IPS-20b (cell line): Measurements from ENCODE around the gene CELA2A.

ENCODE experiments used
- H3K27ac ChIP-seq: one replicate; pipeline ENCODE4 v1.5.1; 2013; ENCODE audit warnings: low read length
- H3K27me3 ChIP-seq: 2 replicates; pipeline ENCODE4 v1.6.1; 2013; ENCODE audit warnings: mild to moderate bottlenecking, low read length, inconsistent platforms; ENCODE audit not compliant: insufficient read depth
- H3K36me3 ChIP-seq: 2 replicates; pipeline ENCODE4 v1.6.1; 2013; ENCODE audit warnings: low read depth, mild to moderate bottlenecking, inconsistent platforms, low read length, moderate library complexity; ENCODE audit not compliant: insufficient read depth
- H3K4me1 ChIP-seq: 2 replicates; pipeline ENCODE4 v1.6.1; 2013; ENCODE audit warnings: mild to moderate bottlenecking, control low read depth, inconsistent platforms, low read length, moderate library complexity; ENCODE audit not compliant: insufficient read depth
- H3K4me3 ChIP-seq: 2 replicates; pipeline ENCODE4 v1.5.1; 2013; ENCODE audit warnings: mild to moderate bottlenecking, low read length, inconsistent platforms
- H3K9ac ChIP-seq: 2 replicates; pipeline ENCODE4 v1.6.1; 2013; ENCODE audit warnings: low read depth, mild to moderate bottlenecking, inconsistent platforms, low read length, moderate library complexity
- H3K9me3 ChIP-seq: 2 replicates; pipeline ENCODE4 v1.6.1; 2013; ENCODE audit warnings: mild to moderate bottlenecking, low read depth, low read length, inconsistent platforms; ENCODE audit not compliant: insufficient read depth

CELA2A gene

DNA sequence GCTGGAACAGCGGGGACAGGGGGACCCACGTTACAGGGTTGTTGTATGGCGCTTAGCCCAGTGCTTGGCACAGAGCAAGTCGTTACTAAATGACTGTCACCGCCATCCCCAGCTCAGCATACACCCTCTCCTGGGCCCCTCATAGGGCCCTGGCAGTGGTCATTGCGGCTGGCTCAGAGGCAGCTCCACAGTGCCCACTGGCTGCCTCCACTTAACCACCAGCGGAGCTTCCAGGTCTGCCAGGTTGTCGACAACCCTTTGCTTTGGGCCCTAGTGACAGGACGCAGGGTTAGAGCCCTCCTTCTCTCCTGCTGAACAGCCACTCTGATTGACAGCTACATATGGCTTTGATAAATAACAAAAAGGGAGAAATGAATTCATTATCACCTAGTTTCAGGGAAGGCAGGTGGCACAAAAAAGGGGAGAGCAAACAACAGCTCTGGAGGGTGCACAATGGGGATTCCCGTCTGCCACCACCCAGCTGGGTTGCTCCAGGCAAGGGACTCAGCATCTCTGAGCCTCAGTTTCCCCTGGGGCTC, 42.0 kb upstream of the CELA2A start:
- H3K4me1 ChIP-seq: peaks cover 2% of the 10 kb centered on the region; the same call in 1 of the 2 replicates
- H3K27me3 ChIP-seq: peaks cover 22% of the 10 kb centered on the region
- no peak overlapping the region for H3K9ac ChIP-seq
- no peak overlapping the region for H3K27ac ChIP-seq
- no peaks in the 10 kb centered on the region for H3K9me3 ChIP-seq
- H3K36me3 ChIP-seq: no peaks in the 10 kb centered on the region
- no peak overlapping the region for H3K4me3 ChIP-seq

DNA sequence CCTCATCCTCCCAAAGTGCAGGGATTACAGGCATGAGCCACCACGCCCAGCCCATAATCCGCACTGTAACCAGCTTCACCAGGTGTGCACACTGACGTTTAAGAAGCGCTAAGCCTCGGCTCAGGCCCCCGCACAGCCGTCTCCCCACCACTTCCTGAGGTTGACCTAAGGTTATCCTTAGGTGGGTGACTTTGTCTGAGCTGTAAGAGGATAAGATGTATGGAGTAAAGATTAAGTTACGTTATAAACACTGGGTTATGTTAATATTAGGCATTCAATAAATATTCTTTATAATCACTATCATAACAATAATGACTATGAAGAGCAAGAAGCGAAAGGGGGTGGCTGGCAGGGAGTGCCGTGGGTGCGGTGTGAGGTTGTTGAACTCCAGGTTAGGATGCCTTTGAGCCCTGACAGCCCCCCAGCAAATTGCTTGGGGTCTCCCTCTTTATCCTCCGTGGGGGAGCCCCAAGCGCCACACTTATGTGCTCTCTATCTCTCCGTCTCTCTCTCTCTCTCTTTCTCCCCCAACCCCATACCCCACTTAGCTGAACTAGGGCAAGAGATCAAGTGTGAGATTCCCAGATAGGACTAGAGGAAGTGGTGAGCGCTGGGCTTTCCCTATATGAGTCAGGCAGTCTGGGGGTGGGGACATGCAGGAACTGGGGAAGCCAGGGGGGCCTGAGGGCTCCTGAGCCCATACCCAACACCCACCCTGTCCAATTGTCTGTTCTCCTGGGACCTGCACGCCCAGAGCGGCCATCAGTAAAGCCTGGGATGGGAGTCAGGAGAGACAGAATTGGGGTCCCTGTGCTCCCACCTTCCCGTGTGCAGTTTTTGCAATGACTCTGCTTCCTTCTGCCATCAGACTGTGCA, 39.2 kb upstream of the CELA2A start:
- H3K4me1 ChIP-seq: no peaks in the 10 kb centered on the region
- peaks cover 4% of the 10 kb centered on the region; the same call in 1 of the 2 replicates for H3K9me3 ChIP-seq
- H3K27ac ChIP-seq: no peak overlapping the region
- no peaks in the 10 kb centered on the region for H3K36me3 ChIP-seq
- no peak overlapping the region for H3K4me3 ChIP-seq
- no peak overlapping the region for H3K9ac ChIP-seq
- H3K27me3 ChIP-seq: 0 out of 2 replicates have a peak, but pooled peaks cover 2% of the 10 kb centered on the region

DNA sequence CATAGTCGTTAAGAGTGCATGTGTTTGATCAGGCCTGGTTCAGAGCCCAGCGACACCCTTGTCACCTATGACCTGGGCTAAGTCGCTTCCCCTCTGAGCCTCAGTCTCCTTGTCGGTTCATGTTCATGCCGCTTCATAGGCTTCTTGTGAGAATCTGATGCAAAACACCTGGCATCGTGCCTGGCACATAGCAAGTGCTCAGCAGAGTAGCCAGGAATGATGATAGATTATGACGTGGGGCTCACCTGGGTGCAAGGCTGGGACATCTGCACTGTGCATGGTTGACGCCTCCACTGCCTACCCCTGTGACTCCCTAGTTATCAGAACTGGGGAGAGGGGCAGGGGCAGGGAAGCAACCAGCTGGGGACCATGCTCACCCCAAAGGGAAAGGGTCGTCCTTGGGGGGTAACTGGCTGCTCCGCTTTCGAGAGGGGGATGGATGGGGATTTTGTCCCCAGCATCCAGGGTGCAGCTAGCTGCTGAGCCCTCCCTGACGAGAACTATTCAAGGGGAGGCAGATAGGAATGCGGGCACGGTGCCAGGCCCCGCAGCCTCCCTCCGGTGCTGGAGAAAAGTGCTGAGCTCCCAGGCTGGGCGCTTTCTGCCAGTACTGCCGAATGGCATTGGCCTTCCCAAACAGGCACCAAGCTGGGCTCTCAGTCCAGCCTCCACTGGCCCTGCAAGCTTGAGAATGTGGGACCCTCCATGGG, 37.6 kb upstream of the CELA2A start:
- H3K9ac ChIP-seq: no peak overlapping the region
- no peak overlapping the region for H3K4me3 ChIP-seq
- peaks cover 4% of the 10 kb centered on the region; the same call in 1 of the 2 replicates for H3K9me3 ChIP-seq
- no peaks in the 10 kb centered on the region for H3K27me3 ChIP-seq
- H3K27ac ChIP-seq: no peak overlapping the region
- no peaks in the 10 kb centered on the region for H3K4me1 ChIP-seq
- H3K36me3 ChIP-seq: no peaks in the 10 kb centered on the region

- Histone ChIP-seq H3K27ac (no peak overlapping the region), H3K9ac (no peak overlapping the region), H3K4me3 (no peak overlapping the region), H3K9me3 (peaks cover 4% of the 10 kb centered on the region; the same call in 1 of the 2 replicates), H3K4me1 (no peaks in the 10 kb centered on the region), H3K27me3 (no peaks in the 10 kb centered on the region), H3K36me3 (no peaks in the 10 kb centered on the region)
These were observed 35.6 kb upstream of the CELA2A start for GRCh38 chr1:15420853-15421465.

DNA sequence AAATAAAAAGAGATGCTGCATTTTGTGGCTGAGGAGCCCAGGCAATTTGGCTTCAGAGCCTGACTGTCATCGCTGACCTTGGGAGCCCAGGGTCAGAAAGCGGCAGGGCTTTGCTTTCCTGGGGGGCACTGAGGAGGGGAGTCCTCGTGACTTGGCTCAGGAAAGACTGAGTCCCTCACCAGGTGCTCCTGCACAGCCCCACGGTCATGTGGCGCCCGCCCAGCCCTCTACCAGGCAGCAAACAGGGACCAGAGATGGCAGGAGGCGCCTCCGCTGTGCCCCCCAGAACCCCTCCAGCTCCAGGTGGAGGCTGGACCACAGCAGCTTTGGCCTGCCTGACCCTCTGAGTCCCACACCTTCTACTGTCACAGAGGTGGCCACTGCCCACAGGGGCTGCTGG, 33.7 kb upstream of the CELA2A start:
- H3K9ac ChIP-seq: no peak overlapping the region
- H3K36me3 ChIP-seq: no peaks in the 10 kb centered on the region
- peaks cover 4% of the 10 kb centered on the region; the same call in 1 of the 2 replicates for H3K9me3 ChIP-seq
- no peak overlapping the region for H3K4me3 ChIP-seq
- no peaks in the 10 kb centered on the region for H3K27me3 ChIP-seq
- H3K27ac ChIP-seq: no peak overlapping the region
- no peaks in the 10 kb centered on the region for H3K4me1 ChIP-seq

DNA sequence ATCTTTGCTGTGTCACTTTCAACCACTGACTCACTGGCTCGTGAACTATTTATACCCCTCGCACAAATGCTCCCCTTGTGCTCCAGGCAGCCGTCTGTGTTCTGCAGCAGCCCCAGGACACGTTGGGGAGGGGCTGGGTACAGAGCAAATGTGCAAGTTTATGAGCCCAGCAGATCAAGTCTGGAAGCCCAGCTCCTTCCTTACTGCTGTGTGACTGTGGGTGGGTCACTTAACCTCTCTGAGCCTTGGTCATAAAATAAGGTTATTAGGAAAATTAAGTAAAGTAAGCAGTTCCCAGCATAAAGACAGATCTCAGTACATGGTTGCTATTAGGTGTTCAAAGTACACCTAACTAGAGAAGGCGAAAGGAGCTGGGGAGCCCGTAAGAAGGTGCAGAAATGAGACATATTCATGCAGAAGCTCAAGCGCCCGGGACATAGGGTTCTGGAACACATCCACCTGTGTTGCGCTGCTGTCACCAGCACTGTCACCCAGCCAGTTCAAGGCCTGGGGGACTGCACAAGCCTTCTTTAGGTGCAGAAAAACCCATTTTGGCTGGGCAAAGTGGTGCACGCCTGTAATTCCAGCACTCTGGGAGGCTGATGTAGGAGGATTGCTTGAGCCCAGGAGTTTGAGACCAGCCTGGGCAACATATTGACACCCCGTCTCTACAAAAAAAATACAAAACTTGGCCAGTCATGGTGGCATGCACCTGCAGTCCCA, 33.0 kb upstream of the CELA2A start:
- Histone ChIP-seq H3K36me3 (no peaks in the 10 kb centered on the region), H3K9me3 (peaks cover 4% of the 10 kb centered on the region; the same call in 1 of the 2 replicates), H3K27me3 (no peaks in the 10 kb centered on the region), H3K4me3 (no peak overlapping the region), H3K9ac (no peak overlapping the region), H3K4me1 (no peaks in the 10 kb centered on the region), H3K27ac (no peak overlapping the region)

- H3K4me1 ChIP-seq: no peaks in the 10 kb centered on the region
- peaks cover 4% of the 10 kb centered on the region; the same call in 1 of the 2 replicates for H3K9me3 ChIP-seq
- H3K4me3 ChIP-seq: no peak overlapping the region
- no peaks in the 10 kb centered on the region for H3K27me3 ChIP-seq
- H3K27ac ChIP-seq: no peak overlapping the region
- no peaks in the 10 kb centered on the region for H3K36me3 ChIP-seq
- no peak overlapping the region for H3K9ac ChIP-seq
These were observed 32.3 kb upstream of the CELA2A start for GRCh38 chr1:15424146-15424667.

DNA sequence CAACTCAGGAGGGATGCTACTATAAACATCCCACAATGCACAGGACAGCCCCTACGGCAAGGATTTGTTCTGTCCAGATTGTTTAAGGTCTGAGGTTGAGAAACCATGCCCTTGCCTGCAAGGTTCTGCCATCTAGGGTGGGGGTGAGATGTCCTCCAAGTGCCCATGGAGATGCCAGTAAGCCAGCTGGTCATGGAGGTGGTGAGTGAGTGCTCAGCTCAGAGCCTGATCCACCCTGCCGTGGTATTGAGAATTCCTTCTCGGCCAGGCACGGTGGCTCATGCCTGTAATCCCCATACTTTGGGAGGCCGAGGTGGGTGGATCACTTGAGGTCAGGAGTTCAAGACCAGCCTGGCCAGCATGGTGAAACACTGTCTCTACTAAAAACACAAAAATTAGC, 31.6 kb upstream of the CELA2A start:
- Histone ChIP-seq H3K4me3 (no peak overlapping the region), H3K9me3 (peaks cover 4% of the 10 kb centered on the region; the same call in 1 of the 2 replicates), H3K27ac (no peak overlapping the region), H3K36me3 (no peaks in the 10 kb centered on the region), H3K9ac (no peak overlapping the region), H3K27me3 (no peaks in the 10 kb centered on the region), H3K4me1 (no peaks in the 10 kb centered on the region)

DNA sequence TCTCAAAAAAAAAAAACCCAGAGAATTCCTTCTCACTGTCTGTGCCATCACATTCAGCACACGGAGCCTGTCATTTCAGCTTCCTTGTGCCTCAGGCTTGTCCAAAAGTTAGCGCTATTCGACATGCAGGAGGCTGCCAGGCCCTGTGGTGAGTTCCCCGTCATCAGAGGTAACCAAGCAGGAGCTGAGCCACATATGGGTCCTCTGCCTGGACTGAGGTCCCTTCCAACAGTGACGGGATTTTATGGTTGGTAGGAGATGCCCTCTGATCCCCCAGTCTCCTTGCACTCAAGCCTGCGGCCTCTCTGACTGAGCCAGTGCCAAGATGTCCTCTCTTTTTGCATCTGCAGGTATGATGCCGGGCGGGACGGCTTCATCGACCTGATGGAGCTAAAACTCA, 31.0 kb upstream of the CELA2A start:
- no peak overlapping the region for H3K9ac ChIP-seq
- H3K9me3 ChIP-seq: peaks cover 4% of the 10 kb centered on the region; the same call in 1 of the 2 replicates
- H3K27ac ChIP-seq: no peak overlapping the region

GRCh38 chr1:15425958-15426357, 30.6 kb upstream of the CELA2A start:
- H3K27me3 ChIP-seq: no peaks in the 10 kb centered on the region
- no peaks in the 10 kb centered on the region for H3K36me3 ChIP-seq
- no peaks in the 10 kb centered on the region for H3K4me1 ChIP-seq
- no peak overlapping the region for H3K27ac ChIP-seq
- no peak overlapping the region for H3K9ac ChIP-seq
- no peak overlapping the region for H3K4me3 ChIP-seq
- peaks cover 2% of the 10 kb centered on the region; the same call in 1 of the 2 replicates for H3K9me3 ChIP-seq

More for the DNA sequence above, 31.0 kb upstream of the CELA2A start:
- Histone ChIP-seq H3K36me3 (no peaks in the 10 kb centered on the region), H3K4me3 (no peak overlapping the region), H3K27me3 (no peaks in the 10 kb centered on the region), H3K4me1 (no peaks in the 10 kb centered on the region)
